ENCODE results near the gene PNPLA1.

PNPLA1 gene

GRCh38 chr6:36246506-36247268 is 23.2 kb upstream of the PNPLA1 start:
- no peak for DNase-seq

GRCh38 chr6:36247693-36248092 is 22.2 kb upstream of the PNPLA1 start:
- DNase-seq, result no peak

- no peak for DNase-seq
Observed at GRCh38 chr6:36248980-36249379, 20.9 kb upstream of the PNPLA1 start.

GRCh38 chr6:36249536-36249935 is 20.3 kb upstream of the PNPLA1 start:
- DNase-seq, result no peak

GRCh38 chr6:36252005-36252404 is 17.9 kb upstream of the PNPLA1 start:
- no peak for DNase-seq

GRCh38 chr6:36263390-36264000 is 6.4 kb upstream of the PNPLA1 start:
- no peak for DNase-seq

GRCh38 chr6:36265744-36266143 is 4.1 kb upstream of the PNPLA1 start:
- DNase-seq, result no peak

- no peak for DNase-seq
Observed at GRCh38 chr6:36266913-36267644, 2.8 kb upstream of the PNPLA1 start.

GRCh38 chr6:36267731-36268477 is 2.0 kb upstream of the PNPLA1 start:
- no peak for DNase-seq

- no peak for DNase-seq
Observed at GRCh38 chr6:36268478-36269275, 1.2 kb upstream of the PNPLA1 start.

- DNase-seq, result no peak
Observed at GRCh38 chr6:36272234-36272633, 2.4 kb downstream of the PNPLA1 start.

GRCh38 chr6:36273067-36273466 is 3.2 kb downstream of the PNPLA1 start:
- no peak for DNase-seq

GRCh38 chr6:36273802-36274514 is 4.1 kb downstream of the PNPLA1 start:
- DNase-seq, result no peak

- no peak for DNase-seq
Observed at GRCh38 chr6:36276581-36277536, 7.0 kb downstream of the PNPLA1 start.

- DNase-seq, result no peak
Observed at GRCh38 chr6:36277946-36278470, 8.1 kb downstream of the PNPLA1 start.

- DNase-seq, result no peak
Observed at GRCh38 chr6:36280467-36280866, 10.6 kb downstream of the PNPLA1 start.

GRCh38 chr6:36280983-36281382 is 11.1 kb downstream of the PNPLA1 start:
- DNase-seq, result no peak

GRCh38 chr6:36283608-36284007 is 13.7 kb downstream of the PNPLA1 start:
- no peak for DNase-seq

- DNase-seq, result no peak
Observed at GRCh38 chr6:36284359-36284758, 14.5 kb downstream of the PNPLA1 start.

- DNase-seq, result no peak
Observed at GRCh38 chr6:36285187-36285671, 15.4 kb downstream of the PNPLA1 start.

Measured in activated CD4-positive, alpha-beta T cell treated with anti-CD3 and anti-CD28 coated beads, Interleukin-10, Interleukin-2, amounts not matched to agents 100 ng/mL and 50 ng/mL, durations not matched to agents 16 hours and 8 hours (primary cell).